ENCODE results near the gene ETV6. TPM values are rescaled to one million over a fixed set of nuclear protein-coding genes. Genes with fewer than 3 reads are reported as not detected.

ETV6 gene
- total and polyA plus RNA-seq, 12 donors: 2.7 to 33.5 (median 15.2) TPM

- 13 to 18% methylated on average over 16 of the region's 16 CpGs for WGBS, 2 donors
- Histone ChIP-seq H3K27me3 (no peaks in the 10 kb centered on the region), H3K4me1 (peaks cover 11 to 71% (median 50%) of the 10 kb centered on the region in 9 donors), H3K36me3 (peaks cover 0 to 3% (median 0%) of the 10 kb centered on the region in 9 donors), H3K9me3 (no peaks in the 10 kb centered on the region), H3K4me3 (peak overlapping the region in 9 of 10 donors; percentile 56 to 94 (median 87)), H3K27ac (peak overlapping the region; percentile 44 to 99 (median 96))
- intact Hi-C loops (cut with DNase I): loop anchor here in 8 of 10 donors (5.0 to 10.0 kb wide), 15 partner anchors 52 to 232 kb away; no protein-coding TSS in a partner anchor
- TF ChIP-seq, protein P1, sequence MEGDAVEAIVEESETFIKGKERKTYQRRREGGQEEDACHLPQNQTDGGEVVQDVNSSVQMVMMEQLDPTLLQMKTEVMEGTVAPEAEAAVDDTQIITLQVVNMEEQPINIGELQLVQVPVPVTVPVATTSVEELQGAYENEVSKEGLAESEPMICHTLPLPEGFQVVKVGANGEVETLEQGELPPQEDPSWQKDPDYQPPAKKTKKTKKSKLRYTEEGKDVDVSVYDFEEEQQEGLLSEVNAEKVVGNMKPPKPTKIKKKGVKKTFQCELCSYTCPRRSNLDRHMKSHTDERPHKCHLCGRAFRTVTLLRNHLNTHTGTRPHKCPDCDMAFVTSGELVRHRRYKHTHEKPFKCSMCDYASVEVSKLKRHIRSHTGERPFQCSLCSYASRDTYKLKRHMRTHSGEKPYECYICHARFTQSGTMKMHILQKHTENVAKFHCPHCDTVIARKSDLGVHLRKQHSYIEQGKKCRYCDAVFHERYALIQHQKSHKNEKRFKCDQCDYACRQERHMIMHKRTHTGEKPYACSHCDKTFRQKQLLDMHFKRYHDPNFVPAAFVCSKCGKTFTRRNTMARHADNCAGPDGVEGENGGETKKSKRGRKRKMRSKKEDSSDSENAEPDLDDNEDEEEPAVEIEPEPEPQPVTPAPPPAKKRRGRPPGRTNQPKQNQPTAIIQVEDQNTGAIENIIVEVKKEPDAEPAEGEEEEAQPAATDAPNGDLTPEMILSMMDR (IDR thresholded peaks at IDR 0.05): no peak
- ATAC-seq: peak in 5 of 8 donors; percentile 9 to 37 (median 33)
- peak in 1 of 2 donors; percentile 45 for DNase-seq
Observed at GRCh38 chr12:11652351-11653040, 3.0 kb downstream of the ETV6 start.

DNA sequence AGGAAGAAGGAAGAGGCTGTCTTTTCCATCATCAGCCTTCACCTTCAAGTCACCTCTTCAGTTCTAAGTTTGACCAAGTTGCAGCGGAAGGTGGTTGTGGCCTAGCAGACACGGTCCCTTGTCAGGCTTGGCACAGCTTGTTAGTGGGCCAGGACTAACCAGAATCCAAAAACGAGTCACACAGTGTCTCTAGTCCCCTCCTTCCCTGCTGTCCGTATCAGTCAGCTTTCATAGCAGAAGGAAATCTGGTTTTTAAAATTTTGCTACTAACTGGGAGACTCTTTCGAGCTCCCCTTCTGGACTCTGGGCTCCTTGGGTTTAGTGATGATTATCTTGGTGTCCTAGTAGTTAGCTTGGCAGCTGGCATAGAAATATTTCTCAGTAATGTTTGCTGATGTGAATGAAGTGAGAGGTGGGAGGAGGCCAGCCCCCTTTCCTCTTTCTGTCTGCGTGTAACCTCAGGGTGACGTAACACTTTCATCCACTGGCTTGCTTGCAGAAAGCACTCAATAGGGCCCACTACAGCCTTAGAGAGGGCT lies 3.8 kb downstream of the ETV6 start:
- Histone ChIP-seq H3K4me3 (peak overlapping the region in 8 of 10 donors; percentile 56 to 94 (median 88)), H3K36me3 (peaks cover 0 to 11% (median 0%) of the 10 kb centered on the region in 9 donors), H3K27ac (peak overlapping the region in 9 of 10 donors; percentile 54 to 99 (median 97)), H3K4me1 (peaks cover 11 to 75% (median 58%) of the 10 kb centered on the region in 9 donors), H3K9me3 (no peaks in the 10 kb centered on the region), H3K27me3 (no peaks in the 10 kb centered on the region)
- 33 to 40% methylated on average over 7 of the region's 7 CpGs for WGBS, 2 donors
- intact Hi-C loops (cut with DNase I): loop anchor here in 8 of 10 donors (5.0 to 10.0 kb wide), 15 partner anchors 52 to 232 kb away; no protein-coding TSS in a partner anchor
- DNase-seq (no peak), ATAC-seq (no peak)
- TF ChIP-seq, protein P1 (IDR thresholded peaks at IDR 0.05): no peak

- H3K4me3 ChIP-seq: no peak overlapping the region
- H3K27me3 ChIP-seq: no peaks in the 10 kb centered on the region
- TF ChIP-seq, protein P1 (IDR thresholded peaks at IDR 0.05): no peak
- no peak for ATAC-seq
- H3K27ac ChIP-seq: peak overlapping the region in 7 of 10 donors; percentile 59 to 99 (median 97)
- WGBS, 2 donors: 62 to 69% methylated on average over 4 of the region's 4 CpGs
- DNase-seq: no peak
- intact Hi-C loops (cut with DNase I): loop anchor here in 8 of 10 donors (5.0 to 10.0 kb wide), 15 partner anchors 50 to 230 kb away; no protein-coding TSS in a partner anchor
- no peaks in the 10 kb centered on the region for H3K9me3 ChIP-seq
- H3K36me3 ChIP-seq: peaks cover 0 to 11% (median 0%) of the 10 kb centered on the region in 9 donors
- peaks cover 11 to 84% (median 68%) of the 10 kb centered on the region in 9 donors for H3K4me1 ChIP-seq
Observed at GRCh38 chr12:11654338-11654737, 4.9 kb downstream of the ETV6 start.

DNA sequence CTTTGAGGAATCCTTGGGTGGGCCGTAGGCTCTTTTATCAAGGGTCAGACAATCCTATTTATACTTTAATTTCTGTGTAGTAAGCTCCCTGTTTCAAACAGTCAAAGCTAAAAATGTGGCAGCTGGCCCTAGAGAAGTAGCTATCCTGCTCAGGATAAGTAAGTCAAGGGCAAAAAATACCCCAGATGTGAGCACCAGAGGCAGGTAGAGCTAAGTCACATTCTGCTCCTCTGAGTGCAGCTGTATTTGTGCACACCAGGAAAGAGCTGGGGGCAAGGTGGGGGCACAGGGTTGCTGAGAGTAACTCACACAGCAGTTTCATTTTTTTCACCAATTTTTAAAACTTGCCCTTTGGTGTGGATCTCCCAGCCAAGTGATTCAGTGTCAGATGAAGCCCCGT lies 5.3 kb downstream of the ETV6 start:
- DNase-seq: no peak
- intact Hi-C loops (cut with DNase I): loop anchor here in 8 of 10 donors (5.0 to 10.0 kb wide), 15 partner anchors 50 to 230 kb away; no protein-coding TSS in a partner anchor
- no peaks in the 10 kb centered on the region for H3K9me3 ChIP-seq
- TF ChIP-seq, protein P1 (IDR thresholded peaks at IDR 0.05): no peak
- no peak overlapping the region for H3K4me3 ChIP-seq
- H3K27ac ChIP-seq: peak overlapping the region in 5 of 10 donors; percentile 29 to 99 (median 97)
- peaks cover 0 to 11% (median 0%) of the 10 kb centered on the region in 9 donors for H3K36me3 ChIP-seq
- no peak for ATAC-seq
- no peaks in the 10 kb centered on the region for H3K27me3 ChIP-seq
- peaks cover 11 to 89% (median 73%) of the 10 kb centered on the region in 9 donors for H3K4me1 ChIP-seq
- WGBS, 2 donors: 82% methylated on average over 2 of the region's 2 CpGs
